PFSK-1 (cell line): ENCODE results near the gene TMEM59L.

Experiments
- FOXP2 ChIP-seq: optimal IDR thresholded peaks from 2 replicates; pipeline ENCODE3; 2011; ENCODE audit warnings: borderline replicate concordance, control low read depth, inconsistent platforms; ENCODE audit not compliant: insufficient read depth; ENCODE audit errors: extremely low read length, extremely low read depth
- POLR2AphosphoS5 ChIP-seq: IDR thresholded peaks from 2 replicates; pipeline ENCODE4 v1.6.1; 2012; ENCODE audit warnings: low read depth, mild to moderate bottlenecking, control low read depth, low read length, moderate library complexity
- SIN3A ChIP-seq: IDR thresholded peaks from 2 replicates; pipeline ENCODE4 v1.6.1; 2012; ENCODE audit warnings: mild to moderate bottlenecking, low read length, moderate library complexity, borderline replicate concordance; ENCODE audit not compliant: insufficient read depth
- TAF1 ChIP-seq: IDR thresholded peaks from 2 replicates; pipeline ENCODE4 v1.6.1; 2012; ENCODE audit warnings: low read length, control low read depth, borderline replicate concordance; ENCODE audit not compliant: insufficient read depth
- TF ChIP-seq, protein P1 (sequence below), 2 experiments: IDR thresholded peaks; 2 replicates each; pipeline versions ENCODE4 v1.6.1 to v1.8.0; 2011 to 2012; ENCODE audit warnings: low read depth in 2 of 2, low read length in 2 of 2, control low read depth in 1 of 2, inconsistent platforms in 1 of 2, mild to moderate bottlenecking in 1 of 2, moderate library complexity in 1 of 2; ENCODE audit not compliant: insufficient read depth in 1 of 2

The TMEM59L gene

DNA sequence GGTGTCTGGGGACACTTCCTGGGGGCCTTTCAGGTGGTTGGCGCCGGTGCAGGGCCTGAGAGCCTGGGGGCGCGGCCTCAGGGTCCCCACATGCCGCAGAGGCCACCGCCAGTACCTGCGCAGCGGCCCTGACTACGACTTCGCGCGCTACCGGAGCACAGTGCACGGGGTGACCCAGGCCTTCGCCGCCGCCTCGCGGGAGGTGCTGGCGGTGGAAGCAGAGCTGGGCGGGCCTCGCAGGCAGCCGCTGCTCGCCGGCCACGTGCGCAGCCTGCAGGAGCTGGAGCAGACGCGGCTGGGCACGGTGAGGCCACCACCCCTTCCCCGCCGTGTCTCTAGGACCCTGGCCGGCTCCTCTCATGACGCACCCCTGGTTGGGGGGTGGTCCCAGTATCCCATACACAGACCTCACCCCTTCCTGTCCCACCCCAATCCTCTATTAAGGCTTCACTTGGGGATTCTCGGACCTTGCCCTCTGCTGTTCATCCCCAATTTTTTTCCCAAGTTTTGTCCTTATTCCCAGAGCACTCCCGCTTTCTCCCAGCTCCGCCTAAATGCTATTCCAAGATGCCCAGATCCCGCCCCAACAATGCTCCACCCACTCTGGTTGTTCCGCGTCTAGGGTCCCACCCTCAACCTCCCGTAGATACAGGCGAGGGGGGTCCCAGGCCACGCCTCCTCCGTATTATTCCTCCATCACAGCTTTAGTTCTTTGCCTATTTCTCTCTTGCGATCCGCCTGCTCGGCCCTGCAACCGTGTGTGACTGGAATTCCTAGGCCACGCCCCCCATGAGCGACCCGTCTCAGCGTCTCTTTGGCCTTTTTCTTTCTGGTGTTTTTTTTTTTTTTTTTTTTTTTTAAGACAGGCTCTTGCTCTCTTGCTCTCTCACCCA, 23.0 kb upstream of the TMEM59L start:
- TF ChIP-seq SIN3A (no peak), TAF1 (no peak), FOXP2 (no peak), POLR2AphosphoS5 (no peak; the same call in 1 of the 2 replicates)
- TF ChIP-seq, protein P1, sequence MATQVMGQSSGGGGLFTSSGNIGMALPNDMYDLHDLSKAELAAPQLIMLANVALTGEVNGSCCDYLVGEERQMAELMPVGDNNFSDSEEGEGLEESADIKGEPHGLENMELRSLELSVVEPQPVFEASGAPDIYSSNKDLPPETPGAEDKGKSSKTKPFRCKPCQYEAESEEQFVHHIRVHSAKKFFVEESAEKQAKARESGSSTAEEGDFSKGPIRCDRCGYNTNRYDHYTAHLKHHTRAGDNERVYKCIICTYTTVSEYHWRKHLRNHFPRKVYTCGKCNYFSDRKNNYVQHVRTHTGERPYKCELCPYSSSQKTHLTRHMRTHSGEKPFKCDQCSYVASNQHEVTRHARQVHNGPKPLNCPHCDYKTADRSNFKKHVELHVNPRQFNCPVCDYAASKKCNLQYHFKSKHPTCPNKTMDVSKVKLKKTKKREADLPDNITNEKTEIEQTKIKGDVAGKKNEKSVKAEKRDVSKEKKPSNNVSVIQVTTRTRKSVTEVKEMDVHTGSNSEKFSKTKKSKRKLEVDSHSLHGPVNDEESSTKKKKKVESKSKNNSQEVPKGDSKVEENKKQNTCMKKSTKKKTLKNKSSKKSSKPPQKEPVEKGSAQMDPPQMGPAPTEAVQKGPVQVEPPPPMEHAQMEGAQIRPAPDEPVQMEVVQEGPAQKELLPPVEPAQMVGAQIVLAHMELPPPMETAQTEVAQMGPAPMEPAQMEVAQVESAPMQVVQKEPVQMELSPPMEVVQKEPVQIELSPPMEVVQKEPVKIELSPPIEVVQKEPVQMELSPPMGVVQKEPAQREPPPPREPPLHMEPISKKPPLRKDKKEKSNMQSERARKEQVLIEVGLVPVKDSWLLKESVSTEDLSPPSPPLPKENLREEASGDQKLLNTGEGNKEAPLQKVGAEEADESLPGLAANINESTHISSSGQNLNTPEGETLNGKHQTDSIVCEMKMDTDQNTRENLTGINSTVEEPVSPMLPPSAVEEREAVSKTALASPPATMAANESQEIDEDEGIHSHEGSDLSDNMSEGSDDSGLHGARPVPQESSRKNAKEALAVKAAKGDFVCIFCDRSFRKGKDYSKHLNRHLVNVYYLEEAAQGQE (IDR thresholded peaks at IDR 0.05; ENCODE audit: insufficient read depth in 1 of 2, low read depth in 2 of 2, low read length in 2 of 2) = no peak

DNA sequence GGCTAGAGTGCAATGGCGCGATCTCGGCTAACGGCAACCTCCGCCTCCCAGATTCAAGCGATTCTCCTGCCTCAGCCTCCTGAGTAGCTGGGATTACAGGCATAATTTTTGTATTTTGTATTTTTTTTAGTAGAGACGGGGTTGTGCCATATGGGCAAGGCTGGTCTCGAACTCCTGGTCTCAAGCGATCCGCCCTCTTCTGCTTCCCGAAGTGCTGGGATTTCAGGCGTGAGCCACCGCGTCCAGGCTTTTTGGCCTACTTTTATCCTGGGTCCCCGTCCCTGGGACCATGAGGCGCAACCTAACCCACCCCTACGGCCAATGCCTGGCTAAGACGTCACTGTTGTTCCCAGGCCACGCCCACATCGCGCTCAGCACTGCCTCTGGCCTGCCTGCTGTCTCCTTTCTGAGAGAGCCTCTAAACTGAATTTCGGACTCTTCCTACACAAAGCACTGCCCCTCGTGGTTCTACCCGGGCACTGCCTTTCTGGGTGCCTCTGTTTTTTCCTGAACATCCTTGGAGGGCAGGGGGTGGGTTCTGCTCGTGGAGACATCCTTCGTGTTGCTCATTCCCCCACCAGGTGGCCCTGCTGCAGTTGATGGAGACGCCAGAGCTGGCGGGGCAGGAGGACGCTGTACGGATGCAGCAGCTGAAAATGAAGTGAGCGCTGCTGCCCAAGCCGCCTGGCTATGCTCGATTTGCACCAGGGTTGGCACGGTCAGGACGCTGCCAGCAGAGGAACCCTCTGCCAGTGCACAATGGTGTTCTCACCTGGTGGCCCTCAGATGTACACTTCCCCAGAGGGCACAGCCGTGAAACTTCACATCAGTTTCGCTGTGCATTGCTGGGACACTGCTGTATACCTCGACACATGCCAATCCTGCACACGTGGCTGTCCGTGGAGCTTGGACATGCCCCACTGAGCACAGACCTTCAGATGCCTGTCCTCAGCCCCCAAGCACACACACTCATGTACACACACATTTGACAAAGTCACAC, 22.1 kb upstream of the TMEM59L start:
- TF ChIP-seq POLR2AphosphoS5 (no peak), FOXP2 (peak; percentile 64)

DNA sequence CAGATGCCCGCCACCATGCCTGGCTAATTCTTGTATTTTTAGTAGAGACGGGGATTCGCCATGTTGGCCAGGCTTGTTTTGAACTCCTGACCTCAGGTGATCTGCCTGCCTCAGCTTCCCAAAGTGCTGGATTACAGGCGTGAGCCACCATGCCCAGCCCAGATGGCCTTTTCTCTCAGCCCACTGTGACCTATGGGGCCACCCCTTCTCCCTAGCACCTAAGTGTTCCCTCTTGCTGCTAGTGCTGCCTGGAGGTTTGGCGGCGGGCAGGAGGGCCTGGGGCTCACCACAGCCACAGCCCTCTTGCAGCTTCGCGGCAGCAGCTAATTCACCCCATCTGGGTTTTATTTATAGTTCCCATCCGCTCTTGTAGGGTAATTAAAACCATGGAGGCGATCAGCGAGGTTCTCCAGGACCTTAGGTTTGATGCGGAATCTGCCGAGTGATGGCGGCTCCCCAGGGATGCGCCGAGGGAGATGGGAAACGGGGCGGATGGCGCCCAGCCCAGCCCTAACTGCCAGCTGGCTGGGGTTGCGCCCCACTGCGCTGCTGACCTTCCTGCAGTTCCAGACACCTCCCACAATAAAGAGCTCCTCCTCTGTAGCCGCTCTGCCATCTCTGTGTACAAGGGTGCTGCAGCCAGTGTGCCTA, 20.8 kb upstream of the TMEM59L start:
- TF ChIP-seq, protein P1 (IDR thresholded peaks at IDR 0.05; ENCODE audit: insufficient read depth in 1 of 2, low read depth in 2 of 2, low read length in 2 of 2) = no peak
- TF ChIP-seq POLR2AphosphoS5 (peak; percentile 31; the same call in 1 of the 2 replicates), FOXP2 (peak; percentile 32)

DNA sequence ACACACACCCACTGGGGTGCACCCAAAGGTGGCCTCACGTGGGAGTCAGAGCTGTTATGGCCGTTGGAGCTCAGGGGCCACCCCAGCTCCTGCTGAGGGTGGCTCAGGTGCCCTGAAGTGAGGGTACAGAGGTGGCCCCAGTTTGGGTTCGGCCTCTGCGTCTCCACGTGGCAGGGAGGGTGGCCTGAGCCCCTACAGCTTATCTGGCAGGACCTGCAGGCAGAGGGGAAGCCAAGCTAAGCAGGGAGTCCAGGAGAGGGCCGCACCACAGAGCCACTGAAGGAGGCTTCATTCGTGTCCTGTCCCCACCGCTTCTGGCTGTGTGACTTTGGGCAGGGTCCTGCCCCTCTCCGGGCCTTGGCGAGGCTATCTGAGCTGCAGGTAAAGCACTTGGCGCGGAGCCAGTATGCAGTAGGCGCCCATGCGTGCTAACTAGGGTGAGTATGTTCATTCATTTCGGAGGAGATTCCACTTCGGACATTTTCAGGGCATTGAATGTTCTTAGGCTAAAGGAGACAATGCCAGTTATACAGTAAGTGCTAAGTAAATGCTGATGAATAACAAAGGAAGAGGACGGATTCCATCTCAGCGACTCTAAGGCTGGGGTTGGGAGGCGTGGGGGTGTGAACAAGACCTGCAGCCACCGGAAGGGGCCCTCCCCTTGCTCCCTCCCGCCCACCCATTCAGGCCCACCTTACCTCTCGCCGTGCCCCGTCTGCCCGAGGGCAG, 19.1 kb upstream of the TMEM59L start:
- TF ChIP-seq SIN3A (0 out of 2 replicates have a peak, but pooled peaks have one; percentile 20), FOXP2 (no peak), TAF1 (no peak), POLR2AphosphoS5 (peak; percentile 2; the same call in 1 of the 2 replicates)
- TF ChIP-seq, protein P1 (IDR thresholded peaks at IDR 0.05; ENCODE audit: insufficient read depth in 1 of 2, low read depth in 2 of 2, low read length in 2 of 2) = no peak

DNA sequence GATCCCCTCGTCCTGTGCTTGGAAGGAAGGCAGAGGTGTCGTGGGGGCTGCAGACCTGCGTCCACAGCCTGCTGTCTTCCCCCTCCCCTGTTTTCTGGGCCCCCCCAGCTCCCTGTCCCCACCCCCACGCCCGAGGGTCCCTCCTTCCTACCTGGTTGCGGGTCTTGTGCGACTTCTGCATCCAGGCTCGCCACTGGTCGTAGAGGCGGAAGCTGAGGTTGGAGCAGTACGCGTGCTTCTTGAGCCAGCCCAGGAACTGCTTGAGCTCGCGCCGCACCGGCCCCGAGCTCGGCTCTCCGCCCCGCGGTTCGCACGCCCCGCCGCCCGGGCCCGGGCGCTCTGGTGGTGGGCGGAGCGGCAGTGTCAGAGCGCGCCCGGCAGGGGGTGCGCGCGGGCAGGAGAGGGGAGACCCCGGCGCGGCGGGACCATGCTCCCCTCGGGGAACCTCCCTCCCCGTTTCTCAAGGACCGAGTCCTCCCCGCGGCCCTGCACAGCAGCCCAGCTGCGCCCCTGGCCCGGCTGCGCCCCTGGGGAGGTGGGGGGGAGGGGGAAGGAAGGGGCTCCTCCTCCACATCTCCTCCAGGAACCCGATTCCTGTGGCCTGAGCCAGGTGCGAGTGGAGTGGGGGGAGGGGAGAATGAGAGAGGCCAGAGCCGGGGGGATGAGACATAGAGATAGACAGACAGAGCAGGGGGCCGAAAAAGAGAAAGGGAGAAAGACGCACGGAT, 18.4 kb upstream of the TMEM59L start:
- no peak for TF ChIP-seq POLR2AphosphoS5
- no peak for TF ChIP-seq SIN3A
- no peak for TF ChIP-seq TAF1
- TF ChIP-seq, protein P1 (IDR thresholded peaks at IDR 0.05; ENCODE audit: insufficient read depth in 1 of 2, low read depth in 2 of 2, low read length in 2 of 2) = no peak
- no peak for TF ChIP-seq FOXP2
